H1 (cell line): ENCODE data around the gene FANCL. TPM values are rescaled to one million over a fixed set of nuclear protein-coding genes. Genes with fewer than 3 reads are reported as not detected.
"Not testable (repeated sequence)": the region's sequence is repeated elsewhere in the genome, so short reads cannot be mapped to it uniquely, and the experiment has no call there.

Source experiments
- CTCF ChIA-PET: fragments of 300-600 bp; sonication (Branson Sonifier 250); formaldehyde crosslinking; loops from one replicate; lab custom pipeline; 2021; ENCODE audit not compliant: partially characterized antibody; lab: Charles Lee
- POLR2A ChIA-PET: fragments of 300-600 bp; sonication (Branson Sonifier 250); formaldehyde crosslinking; loops from one replicate; lab custom pipeline; 2021; ENCODE audit warnings: inconsistent platforms; ENCODE audit not compliant: partially characterized antibody; lab: Charles Lee
- DNase-seq, 2 experiments: peaks; one replicate each; pipeline versions ENCODE4 v3.0.0 to v3.0.0-alpha.2; 2010 to 2022; ENCODE audit warnings: low spot score in 2 of 2, low read depth in 1 of 2, mixed read lengths in 1 of 2
- FAIRE-seq: peaks from 2 replicates; lab custom pipeline; 2011; peaks lifted over from hg19 to GRCh38; lab: Jason Lieb, UNC
- H2AFZ ChIP-seq: 2 replicates; pipeline ENCODE4 v1.8.1; 2012; ENCODE audit warnings: low read length, inconsistent platforms
- H2AK5ac ChIP-seq: 2 replicates; pipeline ENCODE4 v1.6.1; 2013; ENCODE audit warnings: low read depth, low read length
- H2BK120ac ChIP-seq: replicated peaks from 2 replicates; pipeline ENCODE3; 2013; ENCODE audit warnings: low read depth, low read length, inconsistent platforms
- H2BK12ac ChIP-seq: 2 replicates; pipeline ENCODE4 v1.6.1; 2013; ENCODE audit warnings: low read depth, low read length
- H2BK15ac ChIP-seq: 2 replicates; pipeline ENCODE4 v1.6.1; 2013; ENCODE audit warnings: low read length
- H2BK20ac ChIP-seq: 2 replicates; pipeline ENCODE4 v1.6.1; 2013; ENCODE audit warnings: low read length
- H2BK5ac ChIP-seq: 2 replicates; pipeline ENCODE4 v1.6.1; 2013; ENCODE audit warnings: low read depth, low read length
- H3K14ac ChIP-seq: 2 replicates; pipeline ENCODE4 v1.6.1; 2013; ENCODE audit warnings: inconsistent platforms; ENCODE audit not compliant: insufficient read length
- H3K18ac ChIP-seq: 2 replicates; pipeline ENCODE4 v1.6.1; 2013; ENCODE audit warnings: low read length; ENCODE audit errors: extremely low read depth
- H3K23ac ChIP-seq: 2 replicates; pipeline ENCODE4 v1.6.1; 2013; ENCODE audit warnings: inconsistent platforms; ENCODE audit not compliant: insufficient read length
- H3K23me2 ChIP-seq: 2 replicates; pipeline ENCODE4 v1.6.1; 2013; ENCODE audit warnings: low read depth, low read length
- H3K27ac ChIP-seq: 2 replicates; pipeline ENCODE4 v1.6.1; 2011; ENCODE audit warnings: low read depth, low read length, inconsistent platforms
- H3K27me3 ChIP-seq, 4 experiments: replicated peaks in 1 of 4; 1 replicate in 1 of 4; 2 replicates in 3 of 4; pipeline versions ENCODE4 v1.6.1 to v1.8.1; 2011 to 2013; ENCODE audit warnings: low read length in 3 of 4, mild to moderate bottlenecking in 3 of 4, inconsistent platforms in 2 of 4, mixed read lengths in 2 of 4, moderate library complexity in 1 of 4; ENCODE audit not compliant: control insufficient read depth in 3 of 4, insufficient read depth in 3 of 4; ENCODE audit errors: extremely low read depth in 1 of 4
- H3K36me3 ChIP-seq, 4 experiments: 2 replicates each; pipeline versions ENCODE4 v1.6.1 to v1.8.1; 2011 to 2013; ENCODE audit warnings: mild to moderate bottlenecking in 4 of 4, low read length in 3 of 4, moderate library complexity in 2 of 4, control low read depth in 1 of 4, inconsistent platforms in 1 of 4; ENCODE audit not compliant: insufficient read depth in 4 of 4, control insufficient read depth in 2 of 4
- H3K4ac ChIP-seq: replicated peaks from 2 replicates; pipeline ENCODE3; 2013; ENCODE audit warnings: low read length, low read depth, mixed read lengths, inconsistent platforms; ENCODE audit not compliant: insufficient read length
- H3K4me1 ChIP-seq, 4 experiments: replicated peaks in 1 of 4; 1 replicate in 1 of 4; 2 replicates in 3 of 4; pipeline versions ENCODE4 v1.6.1 to v1.8.1; 2011 to 2013; ENCODE audit warnings: low read length in 3 of 4, inconsistent platforms in 2 of 4, mixed read lengths in 1 of 4; ENCODE audit not compliant: insufficient read depth in 4 of 4, control insufficient read depth in 3 of 4
- H3K4me2 ChIP-seq, 2 experiments: 2 replicates each; pipeline versions ENCODE4 v1.6.1 to v1.8.1; 2011 to 2013; ENCODE audit warnings: low read depth in 2 of 2, low read length in 2 of 2, control low read depth in 1 of 2, inconsistent platforms in 1 of 2, mild to moderate bottlenecking in 1 of 2; ENCODE audit not compliant: insufficient read depth in 1 of 2
- H3K4me3 ChIP-seq, 4 experiments: fragments of 200-600, 300-600 bp in 1 of 4; sonication (generic), shearing (Covaris generic), sonication (Bioruptor Twin) in 1 of 4; 2 replicates each; pipeline versions ENCODE4 v1.5.1 to v1.8.1; 2011 to 2016; ENCODE audit warnings: low read length in 4 of 4, low read depth in 3 of 4, control low read depth in 2 of 4, inconsistent platforms in 2 of 4, mild to moderate bottlenecking in 2 of 4, mixed read lengths in 1 of 4, moderate library complexity in 1 of 4; ENCODE audit not compliant: insufficient read depth in 2 of 4; ENCODE audit errors: extremely low read depth in 1 of 4
- H3K56ac ChIP-seq: replicated peaks from 2 replicates; pipeline ENCODE3; 2013; ENCODE audit warnings: low read depth, mild to moderate bottlenecking, mixed read lengths, low read length, inconsistent platforms; ENCODE audit not compliant: insufficient read length
- H3K79me1 ChIP-seq: 2 replicates; pipeline ENCODE4 v1.6.1; 2013; ENCODE audit warnings: low read depth, low read length, control low read depth
- H3K79me2 ChIP-seq, 2 experiments: 2 replicates each; pipeline versions ENCODE4 v1.6.1 to v1.8.1; 2012 to 2013; ENCODE audit warnings: low read length in 2 of 2, mild to moderate bottlenecking in 2 of 2, inconsistent platforms in 1 of 2; ENCODE audit not compliant: insufficient read depth in 2 of 2, control insufficient read depth in 1 of 2
- H3K9ac ChIP-seq, 4 experiments: replicated peaks in 1 of 4; 1 replicate in 1 of 4; 2 replicates in 3 of 4; pipeline versions ENCODE4 v1.6.1 to v1.8.1; 2011 to 2013; ENCODE audit warnings: low read depth in 3 of 4, low read length in 3 of 4, control low read depth in 2 of 4, mild to moderate bottlenecking in 2 of 4, moderate library complexity in 2 of 4, inconsistent platforms in 1 of 4; ENCODE audit errors: extremely low read depth in 1 of 4
- H3K9me3 ChIP-seq, 2 experiments: 2 replicates each; pipeline versions ENCODE4 v1.6.1 to v1.8.1; 2012 to 2013; ENCODE audit warnings: mild to moderate bottlenecking in 2 of 2, moderate library complexity in 2 of 2, control low read depth in 1 of 2, inconsistent platforms in 1 of 2, low read depth in 1 of 2, low read length in 1 of 2, mixed read lengths in 1 of 2; ENCODE audit not compliant: insufficient read depth in 2 of 2
- H4K20me1 ChIP-seq, 2 experiments: replicated peaks in 1 of 2; 2 replicates each; pipeline versions ENCODE3 to v1.8.1; 2011 to 2013; ENCODE audit warnings: inconsistent platforms in 2 of 2, low read length in 2 of 2, mild to moderate bottlenecking in 1 of 2; ENCODE audit not compliant: insufficient read depth in 2 of 2, control insufficient read depth in 1 of 2
- H4K5ac ChIP-seq: 2 replicates; pipeline ENCODE4 v1.6.1; 2013; ENCODE audit warnings: low read length, low read depth, mixed read lengths, inconsistent platforms; ENCODE audit not compliant: insufficient read length
- H4K8ac ChIP-seq: 2 replicates; pipeline ENCODE4 v1.8.0; 2013; ENCODE audit warnings: mild to moderate bottlenecking, moderate library complexity, low read length, inconsistent platforms; ENCODE audit not compliant: insufficient read depth; ENCODE audit errors: extremely low read depth
- H4K91ac ChIP-seq: replicated peaks from 2 replicates; pipeline ENCODE3; 2013; ENCODE audit warnings: low read length, mixed read lengths, inconsistent platforms; ENCODE audit not compliant: insufficient read length
- WGBS, 2 experiments: shearing (Covaris generic) in 1 of 2; methylation state at CpG; one replicate each; pipeline versions ENCODE4 v1.1.6 to v1.1.7; 2013 to 2015; ENCODE audit warnings: low lambda C conversion rate in 2 of 2, mixed read lengths in 2 of 2, inconsistent platforms in 1 of 2, low coverage in 1 of 2, missing lambda C conversion rate in 1 of 2; ENCODE audit not compliant: insufficient replicate concordance in 2 of 2, insufficient coverage in 1 of 2, insufficient read length in 1 of 2; ENCODE audit errors: extremely low coverage in 1 of 2, missing lambda C conversion rate in 1 of 2; 5-methylcytosine and 5-hydroxymethylcytosine counted together
- polyA plus RNA-seq, 7 experiments: library from polyadenylated mRNA; depleted of rRNA in 3 of 7; stranded (reverse) in 5 of 7; unstranded in 2 of 7; fragments of >200 nt in 5 of 7; fragments of 200-250 nt in 2 of 7; gene quantifications; 1 replicate in 5 of 7; 2 replicates in 1 of 7; 4 replicates in 1 of 7; pipeline versions ENCODE4 v1.2.1 to v1.2.3, GENCODE V29; 2011 to 2013; ENCODE audit warnings: missing spikeins in 2 of 7, mixed read lengths in 2 of 7
- total RNA-seq: library from RNA; stranded (reverse); fragmentation: NEBNext Ultra II Directional; extraction: Animal tissue kit (Norgen Biotek cat#: 25700); gene quantifications from 2 replicates; pipeline ENCODE4 v1.2.1, GENCODE V29; 2021

FANCL gene
- total and polyA plus RNA-seq, 2 of the 8 experiments (the other 6 are each of a cell fraction or from before 2014, with no cell fraction given): 38.7 to 55.9 TPM

DNA sequence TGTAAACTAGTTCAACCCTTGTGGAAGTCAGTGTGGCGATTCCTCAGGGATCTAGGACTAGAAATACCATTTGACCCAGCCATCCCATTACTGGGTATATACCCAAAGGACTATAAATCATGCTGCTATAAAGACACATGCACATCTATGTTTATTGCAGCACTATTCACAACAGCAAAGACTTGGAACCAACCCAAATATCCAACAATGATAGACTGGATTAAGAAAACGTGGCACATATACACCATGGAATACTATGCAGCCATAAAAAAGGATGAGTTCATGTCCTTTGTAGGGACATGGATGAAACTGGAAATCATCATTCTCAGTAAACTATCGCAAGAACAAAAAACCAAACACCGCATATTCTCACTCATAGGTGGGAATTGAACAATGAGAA is 63.9 kb downstream of the FANCL start:
- H3K9me3 ChIP-seq, FAIRE-seq, H2AK5ac ChIP-seq, H2BK12ac ChIP-seq, H3K4me1 ChIP-seq, H3K18ac ChIP-seq, H4K20me1 ChIP-seq, H4K8ac ChIP-seq, H3K79me2 ChIP-seq, H2AFZ ChIP-seq, H2BK120ac ChIP-seq, H3K79me1 ChIP-seq, H2BK5ac ChIP-seq, H3K14ac ChIP-seq, H3K36me3 ChIP-seq, DNase-seq, POLR2A ChIA-PET, H4K91ac ChIP-seq, H3K4me3 ChIP-seq, H3K23ac ChIP-seq, H2BK15ac ChIP-seq, H2BK20ac ChIP-seq, H3K27me3 ChIP-seq, H3K23me2 ChIP-seq, H3K9ac ChIP-seq, CTCF ChIA-PET, H3K4me2 ChIP-seq, H3K56ac ChIP-seq, H4K5ac ChIP-seq, H3K27ac ChIP-seq, H3K4ac ChIP-seq: not testable (repeated sequence)
- 88% methylated on average over 2 of the region's 4 CpGs; no CpG with 5 or more reads in 1 of the 2 experiments for WGBS, 2 experiments
